D721Med (cell line): Measurements from ENCODE around the gene EIF1AD.
A peak's percentile ranks its signal among the peaks of the same experiment; 100 is the strongest.

ENCODE experiments used
- DNase-seq: peaks from one replicate; pipeline ENCODE4 v3.0.0; 2011; ENCODE audit warnings: low spot score; ENCODE audit not compliant: insufficient read length
- FAIRE-seq: peaks from 2 replicates; lab custom pipeline; 2011; peaks lifted over from hg19 to GRCh38; lab: Jason Lieb, UNC
- CTCF ChIP-seq: IDR thresholded peaks from 2 replicates; pipeline ENCODE4 v1.5.1; 2012; ENCODE audit warnings: mild to moderate bottlenecking, control low read depth; ENCODE audit not compliant: insufficient read depth; ENCODE audit errors: missing control alignments

Gene EIF1AD

DNA sequence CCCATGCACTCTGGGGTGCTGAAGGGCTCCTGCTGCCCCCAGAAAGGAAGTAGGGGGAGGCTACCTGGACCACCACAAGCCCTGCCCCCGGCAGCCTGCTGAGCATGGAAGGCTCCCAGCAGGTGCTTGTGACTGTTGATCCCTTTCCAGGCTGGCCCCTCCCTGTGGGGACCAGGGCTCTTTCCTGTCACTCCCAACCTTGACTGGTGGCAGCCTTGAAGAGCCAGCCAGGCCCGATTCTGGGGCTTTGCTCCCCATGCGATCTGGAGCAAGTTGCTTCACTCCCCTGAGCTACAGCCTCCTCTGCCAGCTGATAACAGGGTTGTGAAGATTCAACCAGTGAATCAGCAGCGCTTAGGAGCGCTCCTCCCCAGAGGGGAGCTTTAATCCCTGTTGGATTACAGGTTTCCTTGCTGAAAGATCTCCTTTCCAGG lies 5.3 kb upstream of the EIF1AD start:
- FAIRE-seq (no peak), DNase-seq (peak; percentile 60)
- no peak for TF ChIP-seq CTCF

DNA sequence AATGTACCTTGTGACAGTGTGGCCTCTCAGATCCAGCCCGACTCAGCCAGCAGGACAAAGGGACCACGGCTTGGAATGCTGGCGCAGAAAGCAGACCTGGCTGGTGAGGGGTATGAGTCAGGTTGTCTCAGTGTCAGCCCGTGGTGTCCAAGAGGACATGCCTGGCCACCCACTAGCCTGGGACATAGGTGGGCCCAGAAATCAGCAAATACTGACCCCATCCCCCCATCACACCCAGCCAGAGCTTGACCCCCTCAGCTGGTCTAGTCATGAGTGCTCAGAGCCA lies 4.9 kb upstream of the EIF1AD start:
- FAIRE-seq (no peak), DNase-seq (no peak)
- TF ChIP-seq CTCF = no peak

- no peak for FAIRE-seq
- TF ChIP-seq CTCF = no peak
- no peak for DNase-seq
These were observed 4.4 kb upstream of the EIF1AD start for GRCh38 chr11:66006134-66006890.

DNA sequence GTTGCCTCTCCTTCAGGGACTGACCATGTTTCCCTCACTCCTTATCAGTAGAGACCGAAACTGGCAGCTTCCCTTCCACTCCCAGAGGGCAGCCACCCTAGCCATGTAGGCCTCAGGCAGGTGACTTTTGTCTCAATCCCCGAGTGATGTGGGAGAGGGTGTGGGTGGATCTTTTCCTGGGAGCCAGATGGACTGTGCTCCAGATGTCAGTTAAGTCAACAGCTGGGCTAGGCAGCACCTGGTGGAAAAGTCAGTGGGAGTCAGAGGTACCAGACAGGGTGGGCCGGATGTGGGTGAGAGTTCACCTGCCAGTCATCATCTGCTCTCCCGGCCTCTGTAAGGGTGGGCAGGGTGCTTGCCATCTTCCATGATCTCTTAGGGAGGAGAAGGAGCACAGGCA lies 2.2 kb upstream of the EIF1AD start:
- FAIRE-seq (no peak), DNase-seq (no peak)
- TF ChIP-seq CTCF = no peak

DNA sequence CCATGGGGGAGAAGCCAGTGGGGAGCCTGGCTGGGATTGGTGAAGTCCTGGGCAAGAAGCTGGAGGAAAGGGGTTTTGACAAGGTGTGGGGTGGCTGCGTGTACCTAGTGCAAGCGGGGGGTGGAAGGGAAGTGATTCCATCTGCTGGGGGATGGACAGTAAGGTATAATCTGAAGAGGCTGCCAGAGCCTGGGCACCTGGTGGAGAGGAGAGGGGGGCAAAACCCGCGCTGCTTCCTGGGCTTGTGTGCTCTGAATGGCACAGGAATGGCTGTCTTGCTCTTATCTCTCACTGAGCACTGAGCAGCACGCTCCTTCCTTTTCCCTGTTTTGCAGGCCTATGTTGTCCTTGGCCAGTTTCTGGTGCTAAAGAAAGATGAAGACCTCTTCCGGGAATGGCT lies 1.3 kb upstream of the EIF1AD start:
- DNase-seq (no peak), FAIRE-seq (no peak)
- TF ChIP-seq CTCF = no peak

GRCh38 chr11:66002648-66003225 lies 780 bp upstream of the EIF1AD start:
- DNase-seq = no peak
- FAIRE-seq = no peak
- no peak for TF ChIP-seq CTCF

- TF ChIP-seq CTCF = no peak
- no peak for FAIRE-seq
These were observed 4.7 kb downstream of the EIF1AD start for GRCh38 chr11:65997286-65997685.

More at GRCh38 chr11:65997286-65997685, 4.7 kb downstream of the EIF1AD start:
- DNase-seq = no peak
